Cardiac muscle cell (in vitro differentiated cells and primary cell): Measurements from ENCODE around the gene SERPINB6. TPM values are rescaled to one million over a fixed set of nuclear protein-coding genes. Genes with fewer than 3 reads are reported as not detected.
"Not testable (repeated sequence)": the region's sequence is repeated elsewhere in the genome, so short reads cannot be mapped to it uniquely, and the experiment has no call there.

Experiments
- DNase-seq, 2 donors: peaks; one replicate each; pipeline versions ENCODE4 v3.0.0 to v3.0.0-alpha.2; 2010 to 2017; ENCODE audit warnings: low read depth in 1 of 2, low spot score in 1 of 2
- H3K27ac ChIP-seq: fragments of 200-600 bp; sonication (generic); 2 replicates; pipeline ENCODE4 v1.5.1; 2016
- H3K27me3 ChIP-seq: fragments of 200-600 bp; sonication (generic); 2 replicates; pipeline ENCODE4 v1.6.0; 2016; ENCODE audit warnings: control low read depth
- H3K36me3 ChIP-seq: fragments of 200-600 bp; sonication (generic); 2 replicates; pipeline ENCODE4 v1.5.1; 2016; ENCODE audit warnings: control low read depth
- H3K4me1 ChIP-seq: fragments of 200-600 bp; sonication (generic); 2 replicates; pipeline ENCODE4 v1.8.1; 2017; ENCODE audit warnings: low read depth, mild to moderate bottlenecking, mixed run types
- H3K4me3 ChIP-seq: fragments of 200-600 bp; sonication (generic); 2 replicates; pipeline ENCODE4 v1.5.1; 2016; ENCODE audit warnings: mild to moderate bottlenecking
- H3K9me3 ChIP-seq: fragments of 200-600 bp; sonication (generic); 2 replicates; pipeline ENCODE4 v1.5.1; 2017; ENCODE audit warnings: low read depth, mild to moderate bottlenecking, control low read depth
- polyA plus RNA-seq: library from polyadenylated mRNA; unstranded; fragments of >200 nt; fragmentation: Nextera tagmentation; extraction: Ambion mirVana; gene quantifications from 2 replicates; pipeline ENCODE4 v1.2.1, GENCODE V29; 2016
- total RNA-seq: library from RNA; depleted of rRNA; stranded (reverse); fragments of >200 nt; gene quantifications from 2 replicates; pipeline ENCODE4 v1.2.3, GENCODE V29; 2016
- TF ChIP-seq, protein P1 (sequence below): IDR thresholded peaks from 2 replicates; pipeline ENCODE4 v1.5.1; 2012; ENCODE audit warnings: low read depth, mild to moderate bottlenecking, low read length

The SERPINB6 gene
- total and polyA plus RNA-seq, 2 experiments from 2014 or later, result 91.8 to 122 TPM

DNA sequence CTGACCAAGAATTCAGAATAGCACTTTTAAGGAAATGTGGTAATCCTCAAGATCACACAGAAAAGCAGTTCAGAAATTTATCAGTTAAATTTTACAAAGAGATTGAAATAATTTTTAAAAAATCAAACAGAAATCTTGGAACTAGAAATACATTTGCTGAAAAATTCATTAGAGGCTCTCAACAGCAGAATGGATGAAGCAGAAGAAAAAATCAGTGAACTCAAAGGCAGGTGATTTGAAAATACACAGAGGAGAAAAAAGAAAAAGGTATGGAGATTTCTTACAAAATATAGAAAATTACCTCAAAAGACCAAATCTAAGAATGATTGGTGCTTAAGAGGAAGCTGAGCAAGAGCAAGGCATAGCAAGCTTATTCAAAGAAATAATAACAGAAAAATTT, 39.8 kb upstream of the SERPINB6 start:
- TF ChIP-seq, protein P1, sequence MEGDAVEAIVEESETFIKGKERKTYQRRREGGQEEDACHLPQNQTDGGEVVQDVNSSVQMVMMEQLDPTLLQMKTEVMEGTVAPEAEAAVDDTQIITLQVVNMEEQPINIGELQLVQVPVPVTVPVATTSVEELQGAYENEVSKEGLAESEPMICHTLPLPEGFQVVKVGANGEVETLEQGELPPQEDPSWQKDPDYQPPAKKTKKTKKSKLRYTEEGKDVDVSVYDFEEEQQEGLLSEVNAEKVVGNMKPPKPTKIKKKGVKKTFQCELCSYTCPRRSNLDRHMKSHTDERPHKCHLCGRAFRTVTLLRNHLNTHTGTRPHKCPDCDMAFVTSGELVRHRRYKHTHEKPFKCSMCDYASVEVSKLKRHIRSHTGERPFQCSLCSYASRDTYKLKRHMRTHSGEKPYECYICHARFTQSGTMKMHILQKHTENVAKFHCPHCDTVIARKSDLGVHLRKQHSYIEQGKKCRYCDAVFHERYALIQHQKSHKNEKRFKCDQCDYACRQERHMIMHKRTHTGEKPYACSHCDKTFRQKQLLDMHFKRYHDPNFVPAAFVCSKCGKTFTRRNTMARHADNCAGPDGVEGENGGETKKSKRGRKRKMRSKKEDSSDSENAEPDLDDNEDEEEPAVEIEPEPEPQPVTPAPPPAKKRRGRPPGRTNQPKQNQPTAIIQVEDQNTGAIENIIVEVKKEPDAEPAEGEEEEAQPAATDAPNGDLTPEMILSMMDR, result no peak
- Histone ChIP-seq H3K4me1 (no peaks in the 10 kb centered on the region), H3K36me3 (peaks cover 25% of the 10 kb centered on the region), H3K9me3 (no peaks in the 10 kb centered on the region), H3K27ac (no peak overlapping the region), H3K27me3 (no peaks in the 10 kb centered on the region), H3K4me3 (no peak overlapping the region)
- DNase-seq, result no peak

DNA sequence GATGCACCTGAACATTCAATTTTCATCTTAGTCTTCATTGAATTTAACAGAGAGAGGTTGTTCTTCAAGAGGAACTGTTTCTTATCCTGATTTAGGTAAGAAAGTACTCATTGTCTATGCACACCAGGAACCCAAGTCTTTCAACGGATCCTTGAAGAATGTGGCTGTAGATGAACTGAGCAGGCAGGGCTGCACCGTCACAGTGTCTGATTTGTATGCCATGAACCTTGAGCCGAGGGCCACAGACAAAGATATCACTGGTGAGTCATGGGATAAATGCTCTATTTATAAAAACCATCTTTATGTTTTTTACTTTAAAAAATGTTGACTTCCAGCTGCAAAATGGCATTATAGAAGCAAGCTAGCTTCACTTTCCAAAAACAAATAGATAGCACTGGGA, 38.6 kb upstream of the SERPINB6 start:
- Histone ChIP-seq H3K27me3 (no peaks in the 10 kb centered on the region), H3K4me3 (no peak overlapping the region), H3K9me3 (no peaks in the 10 kb centered on the region), H3K4me1 (no peaks in the 10 kb centered on the region), H3K27ac (no peak overlapping the region), H3K36me3 (peaks cover 25% of the 10 kb centered on the region)
- peak in 1 of 2 donors; percentile 34 for DNase-seq
- TF ChIP-seq, protein P1, result no peak

DNA sequence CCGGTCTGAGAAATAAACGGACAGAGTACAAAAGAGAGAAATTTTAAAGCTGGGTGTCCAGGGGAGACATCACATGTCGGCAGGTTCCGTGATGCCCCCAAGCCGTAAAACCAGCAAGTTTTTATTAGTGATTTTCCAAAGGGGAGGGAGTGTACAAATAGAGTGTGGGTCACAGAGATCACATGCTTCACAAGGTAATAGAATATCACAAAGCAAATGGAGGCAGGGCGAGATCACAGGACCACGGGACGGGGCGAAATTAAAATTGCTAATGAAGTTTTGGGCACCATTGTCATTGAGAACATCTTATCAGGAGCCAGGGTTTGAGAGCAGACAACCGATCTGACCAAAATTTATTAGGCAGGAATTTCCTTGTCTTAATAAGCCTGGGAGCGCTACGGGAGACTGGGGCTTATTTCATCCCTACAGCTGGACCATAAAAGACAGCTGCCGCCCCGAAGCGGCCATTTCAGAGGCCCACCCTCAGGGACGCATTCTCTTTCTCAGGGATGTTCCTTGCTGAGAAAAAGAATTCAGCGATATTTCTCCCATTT, 37.4 kb upstream of the SERPINB6 start:
- not testable (repeated sequence) for H3K27ac ChIP-seq, H3K27me3 ChIP-seq, H3K4me3 ChIP-seq, H3K4me1 ChIP-seq, H3K9me3 ChIP-seq, DNase-seq
- H3K36me3 ChIP-seq, result peaks cover 29% of the 10 kb centered on the region

DNA sequence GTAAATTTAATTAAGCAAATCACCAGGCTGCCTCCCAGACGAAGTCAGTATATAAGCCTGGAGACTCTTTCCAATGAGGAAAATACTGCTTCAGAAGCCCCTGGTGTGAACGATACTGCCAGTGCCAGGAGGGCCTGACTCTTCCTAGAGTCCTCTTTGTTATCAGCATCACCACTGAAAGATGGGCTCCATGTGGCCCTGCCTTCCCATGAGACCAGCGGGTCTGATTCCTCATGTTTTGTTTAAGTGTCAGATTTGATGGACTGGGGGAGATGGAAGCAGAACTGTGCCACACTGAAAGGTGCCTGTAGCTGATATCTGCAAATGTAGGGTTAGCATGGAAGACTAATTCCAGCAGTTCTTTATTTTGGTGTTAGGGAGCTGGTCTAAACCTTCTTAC, 36.2 kb upstream of the SERPINB6 start:
- H3K36me3 ChIP-seq, result peaks cover 29% of the 10 kb centered on the region
- DNase-seq, result no peak
- no peak overlapping the region for H3K4me3 ChIP-seq
- no peak overlapping the region for H3K27ac ChIP-seq
- no peaks in the 10 kb centered on the region for H3K9me3 ChIP-seq
- TF ChIP-seq, protein P1, result no peak
- no peaks in the 10 kb centered on the region for H3K27me3 ChIP-seq
- H3K4me1 ChIP-seq, result no peaks in the 10 kb centered on the region

DNA sequence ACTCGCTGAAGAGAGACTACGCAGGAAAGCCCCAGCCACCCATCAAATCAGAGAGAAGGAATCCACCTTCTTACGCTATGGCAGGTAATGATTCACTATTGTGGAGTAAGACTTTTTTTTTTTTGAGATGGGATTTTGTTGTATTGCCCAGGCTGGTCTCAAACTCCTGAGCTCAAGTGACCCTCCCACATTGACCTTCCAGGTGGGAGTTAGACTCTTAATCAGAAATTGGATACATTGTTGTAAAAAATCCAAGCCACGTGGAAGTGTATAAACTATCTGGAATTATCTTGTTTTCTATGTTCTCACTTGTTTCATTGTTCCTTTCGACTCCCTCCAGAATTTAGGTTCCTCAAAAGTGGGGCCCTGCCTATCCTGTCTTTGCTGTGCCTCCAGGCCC, 35.1 kb upstream of the SERPINB6 start:
- TF ChIP-seq, protein P1, result no peak
- no peak overlapping the region for H3K27ac ChIP-seq
- H3K36me3 ChIP-seq, result peaks cover 19% of the 10 kb centered on the region
- H3K27me3 ChIP-seq, result no peaks in the 10 kb centered on the region
- H3K4me1 ChIP-seq, result no peaks in the 10 kb centered on the region
- H3K4me3 ChIP-seq, result no peak overlapping the region
- DNase-seq, result no peak
- H3K9me3 ChIP-seq, result no peaks in the 10 kb centered on the region

DNA sequence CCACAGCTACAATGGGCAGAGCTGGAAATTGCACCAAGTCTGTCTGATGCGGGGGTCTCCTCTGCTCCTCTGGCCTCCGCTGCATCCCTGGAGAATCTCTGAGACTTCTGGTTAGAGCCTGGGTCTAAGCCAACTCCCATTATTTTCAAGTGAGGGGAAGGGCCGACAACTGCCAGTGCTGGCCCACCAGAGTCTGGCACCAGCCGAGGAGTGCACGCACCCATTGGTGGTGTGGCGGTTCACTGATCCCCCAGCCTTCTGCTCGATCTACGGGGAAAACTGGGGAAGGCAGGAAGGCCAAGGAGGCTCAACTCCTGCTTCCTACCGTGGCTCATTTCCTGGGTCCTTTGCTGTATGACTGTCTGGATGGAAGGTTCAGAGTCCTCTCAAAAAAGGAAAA, 34.5 kb upstream of the SERPINB6 start:
- H3K4me1 ChIP-seq, result no peaks in the 10 kb centered on the region
- no peak for DNase-seq
- H3K9me3 ChIP-seq, result no peaks in the 10 kb centered on the region
- no peaks in the 10 kb centered on the region for H3K27me3 ChIP-seq
- no peak overlapping the region for H3K27ac ChIP-seq
- H3K36me3 ChIP-seq, result peaks cover 17% of the 10 kb centered on the region
- H3K4me3 ChIP-seq, result no peak overlapping the region
- TF ChIP-seq, protein P1, result no peak
